HL-60 (cell line): ENCODE data around the gene GPR153.

Experiments
- DNase-seq, 2 experiments: peaks; one replicate each; pipeline ENCODE4 v3.0.0-alpha.2; 2010 to 2020; ENCODE audit warnings: low read depth in 1 of 2, low spot score in 1 of 2
- H3K27ac ChIP-seq: fragments of 250-450 bp; sonication (Bioruptor Pico); replicated peaks from 2 replicates; pipeline ENCODE4 v1.5.1; 2020; ENCODE audit warnings: mild to moderate bottlenecking, moderate library complexity
- H3K27me3 ChIP-seq: fragments of 250-450 bp; sonication (Bioruptor Pico); 2 replicates; pipeline ENCODE4 v1.5.1; 2021; ENCODE audit warnings: mild to moderate bottlenecking, moderate library complexity; ENCODE audit not compliant: insufficient read depth, poor library complexity, severe bottlenecking
- H3K4me3 ChIP-seq: replicated peaks from 2 replicates; pipeline ENCODE4 v1.5.1; 2011; ENCODE audit warnings: mild to moderate bottlenecking, control low read depth, low read length; ENCODE audit not compliant: insufficient read depth
- CTCF ChIP-seq: IDR thresholded peaks from one replicate; pipeline ENCODE4 v1.5.1; 2011; ENCODE audit warnings: low read length, control low read depth, inconsistent platforms; ENCODE audit not compliant: insufficient read depth
- GABPA ChIP-seq: IDR thresholded peaks from 2 replicates; pipeline ENCODE4 v1.6.1; 2012; ENCODE audit warnings: low read depth
- POLR2AphosphoS5 ChIP-seq: IDR thresholded peaks from 2 replicates; pipeline ENCODE4 v1.6.1; 2012; ENCODE audit warnings: low read depth
- REST ChIP-seq: IDR thresholded peaks from 2 replicates; pipeline ENCODE4 v1.6.1; 2012; ENCODE audit warnings: low read depth; ENCODE audit not compliant: insufficient replicate concordance
- SPI1 ChIP-seq: IDR thresholded peaks from 2 replicates; pipeline ENCODE4 v1.6.1; 2012; ENCODE audit warnings: low read depth, mild to moderate bottlenecking, borderline replicate concordance

GPR153 gene

GRCh38 chr1:6211731-6212130 lies 49.2 kb downstream of the GPR153 start:
- Histone ChIP-seq H3K27me3 (peaks cover 8% of the 10 kb centered on the region), H3K27ac (no peak overlapping the region), H3K4me3 (no peak overlapping the region)
- DNase-seq: no peak
- no peak for TF ChIP-seq SPI1
- TF ChIP-seq REST: no peak
- TF ChIP-seq CTCF: no peak
- TF ChIP-seq GABPA: no peak

- Histone ChIP-seq H3K4me3 (no peak overlapping the region), H3K27me3 (peaks cover 17% of the 10 kb centered on the region), H3K27ac (no peak overlapping the region)
- DNase-seq: no peak
- TF ChIP-seq REST: no peak
- no peak for TF ChIP-seq GABPA
- TF ChIP-seq CTCF: no peak
- TF ChIP-seq SPI1: no peak
- no peak for TF ChIP-seq POLR2AphosphoS5
These were observed 50.1 kb downstream of the GPR153 start for GRCh38 chr1:6210591-6211355.

GRCh38 chr1:6209661-6210580 lies 51.0 kb downstream of the GPR153 start:
- Histone ChIP-seq H3K27ac (no peak overlapping the region), H3K27me3 (peaks cover 20% of the 10 kb centered on the region), H3K4me3 (peak overlapping the region; percentile 44)
- TF ChIP-seq SPI1 (no peak), REST (no peak), POLR2AphosphoS5 (no peak), CTCF (no peak), GABPA (no peak)
- peak in 1 of 2 experiments; percentile 17 for DNase-seq
